A172 (cell line): ENCODE results near the gene TRMT1L. TPM values are rescaled to one million over a fixed set of nuclear protein-coding genes. Genes with fewer than 3 reads are reported as not detected.

ENCODE experiments used
- total RNA-seq: library from RNA; depleted of rRNA; stranded (reverse); fragments of >200 nt; shearing (Covaris generic); gene quantifications from 2 replicates; pipeline ENCODE4 v1.2.3, GENCODE V29; 2014; rRNA removed

TRMT1L gene
- total RNA-seq, 1 experiment from 2014 or later, result 39.9 TPM

Other genes starting within 250 kb of the TRMT1L start
- gene NIBAN1, start 182.4 kb downstream of the TRMT1L start, total RNA-seq, result 25.9 and 34.5 TPM in 2 replicates
- gene RNF2, start 111.4 kb downstream of the TRMT1L start, total RNA-seq, result 17.1 and 18.8 TPM in 2 replicates
- 6.2 TPM in 2 replicates for gene SWT1, start 214 bp upstream of the TRMT1L start, total RNA-seq
- 60.4 and 67.7 TPM in 2 replicates for gene IVNS1ABP, start 160.3 kb upstream of the TRMT1L start, total RNA-seq